Activated CD4-positive, alpha-beta T cell treated with anti-CD3 and anti-CD28 coated beads, Interleukin-2, amount 50 U/mL, for 1 hour (primary cell): ENCODE results near the gene NBPF4.
"Not testable (repeated sequence)": the region's sequence is repeated elsewhere in the genome, so short reads cannot be mapped to it uniquely, and the experiment has no call there.

Source experiments
- DNase-seq: peaks from one replicate; pipeline ENCODE4 v3.0.0-alpha.2; 2020

NBPF4 gene

DNA sequence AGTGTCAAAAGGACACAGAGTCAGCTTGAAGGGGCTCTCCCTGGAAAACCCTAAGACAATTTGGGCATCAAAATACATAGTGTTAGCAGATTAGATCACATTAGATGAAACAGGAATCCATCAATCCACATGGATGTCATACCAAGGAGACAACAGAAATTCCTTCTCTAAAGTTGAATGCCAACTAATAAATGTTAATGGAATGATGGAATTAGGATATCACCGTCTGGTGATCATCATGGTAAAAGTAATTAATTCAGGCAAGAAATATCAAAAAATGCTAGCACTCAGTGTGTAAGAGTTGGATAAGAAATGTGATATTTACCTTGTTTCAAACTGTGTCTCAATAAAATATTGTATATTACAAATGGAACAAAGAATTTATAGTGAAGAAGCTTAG is 32.9 kb downstream of the NBPF4 start:
- DNase-seq, result no peak

DNA sequence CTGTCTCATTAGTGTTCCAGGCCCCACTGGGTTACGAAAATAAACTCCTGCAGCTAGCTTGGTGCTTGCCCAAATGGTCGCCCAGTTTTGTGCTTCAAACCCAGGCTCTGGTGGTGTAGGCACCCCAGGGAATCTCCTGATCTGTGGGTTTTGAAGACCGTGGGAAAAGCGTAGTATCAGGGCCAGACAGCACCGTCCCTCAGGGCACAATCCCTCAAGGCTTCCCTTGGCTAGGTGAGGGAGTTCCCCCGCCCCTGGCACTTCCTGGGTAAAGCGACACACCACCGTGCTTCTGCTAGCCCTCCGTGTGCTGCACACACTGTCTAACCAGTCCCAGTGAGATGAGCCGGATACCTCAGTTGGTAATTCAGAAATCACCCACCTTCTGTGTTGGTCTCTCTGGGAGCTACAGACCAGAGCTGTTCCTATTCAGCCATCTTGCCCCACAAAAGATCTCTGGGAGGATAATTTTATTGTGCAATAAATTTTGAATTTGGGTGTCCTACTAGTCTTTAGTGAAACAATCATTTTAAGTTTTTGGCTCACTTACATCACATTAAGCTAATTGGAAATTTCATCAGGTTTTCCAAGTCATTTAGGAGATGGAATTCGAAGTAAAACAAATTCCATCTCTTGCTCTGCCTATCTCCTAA is 34.3 kb downstream of the NBPF4 start:
- no peak for DNase-seq

DNA sequence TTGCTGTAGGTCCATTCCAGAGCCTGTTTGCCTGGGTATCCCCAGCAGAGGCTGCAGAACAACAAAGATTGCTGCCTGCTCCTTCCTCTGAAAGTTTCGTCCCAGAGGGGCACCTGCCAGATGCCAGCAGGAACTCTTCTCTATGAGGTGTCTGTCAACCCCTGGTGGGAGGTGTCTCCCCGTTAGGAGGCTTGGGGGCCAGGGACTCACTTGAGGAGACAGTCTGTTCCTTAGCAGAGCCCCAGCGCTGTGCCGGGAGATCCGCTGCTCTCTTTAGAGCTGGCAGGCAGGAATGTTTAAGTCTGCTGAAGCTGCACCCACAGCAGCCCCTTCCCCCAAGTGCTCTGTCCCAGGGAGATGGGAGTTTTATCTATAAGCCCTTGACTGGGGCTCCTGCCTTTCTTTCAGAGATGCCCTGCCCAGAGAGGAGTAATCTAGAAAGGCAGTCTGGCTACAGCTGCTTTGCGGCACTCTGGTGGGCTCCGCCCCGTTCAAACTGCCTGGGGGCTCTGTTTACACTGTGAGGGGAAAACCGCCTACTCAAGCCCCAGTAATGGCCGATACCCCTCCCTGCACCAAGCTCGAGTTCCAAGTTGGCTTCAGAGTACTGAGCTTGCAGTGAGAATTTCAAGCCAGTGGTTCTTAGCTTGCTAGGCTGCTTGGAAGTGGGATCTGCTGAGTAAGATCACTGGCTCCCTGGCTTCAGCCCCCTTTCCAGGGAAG is 35.0 kb downstream of the NBPF4 start:
- DNase-seq, result no peak

- DNase-seq, result not testable (repeated sequence)
Measured at GRCh38 chr1:108203582-108203981, 40.3 kb downstream of the NBPF4 start.

GRCh38 chr1:108201687-108202086 is 42.2 kb downstream of the NBPF4 start:
- no peak for DNase-seq

GRCh38 chr1:108200687-108201051 is 43.2 kb downstream of the NBPF4 start:
- peak; percentile 38 for DNase-seq

GRCh38 chr1:108199781-108200686 is 43.8 kb downstream of the NBPF4 start, which contains the start of gene SLC25A24:
Gene SLC25A24 (minus strand): TSS chr1:108200343. CDS start chr1:108200138, 205 bp downstream.
- DNase-seq, result peak; percentile 68

DNA sequence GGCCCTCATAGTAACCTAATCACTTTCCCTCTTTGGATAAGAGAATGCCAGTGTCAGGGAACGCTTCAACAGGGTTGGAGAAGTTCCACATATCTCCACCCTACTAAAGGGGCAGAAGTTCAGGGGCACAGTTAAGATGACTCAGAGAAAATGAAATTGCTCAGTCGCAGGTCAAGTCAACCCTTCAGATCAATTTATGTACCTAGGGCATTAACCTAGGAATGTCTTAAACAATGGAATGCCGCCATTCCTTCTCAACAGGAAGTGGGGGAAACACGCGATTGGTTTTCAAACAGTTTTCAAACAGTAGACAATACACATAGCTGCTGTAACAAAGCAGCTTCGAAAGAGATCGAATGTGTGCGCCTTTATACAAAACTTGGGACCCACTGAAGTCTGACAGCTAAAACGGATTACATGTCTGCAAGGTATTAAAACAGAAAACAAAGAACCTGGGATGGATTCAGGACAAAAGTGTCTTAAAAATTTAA is 44.6 kb downstream of the NBPF4 start:
- no peak for DNase-seq

GRCh38 chr1:108194051-108194450 is 49.8 kb downstream of the NBPF4 start:
- no peak for DNase-seq

DNA sequence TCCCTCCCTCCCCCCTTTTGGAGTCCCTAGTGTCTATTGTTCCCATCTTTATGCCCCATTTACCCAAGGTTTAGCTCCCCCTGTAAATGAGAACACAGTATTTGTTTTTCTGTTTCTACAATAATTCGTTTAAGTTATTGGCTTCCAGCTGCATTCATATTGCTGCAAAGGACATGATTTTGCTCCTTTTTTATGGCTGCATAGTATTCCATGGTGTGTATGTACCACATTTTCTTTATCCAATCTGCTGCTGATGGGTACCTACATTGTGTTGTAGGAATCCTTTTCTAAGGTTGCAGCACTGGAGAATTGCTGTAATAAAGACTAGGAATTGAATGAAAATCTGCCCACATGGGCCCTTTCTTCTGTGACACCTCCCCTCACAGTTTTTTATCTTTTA is 50.5 kb downstream of the NBPF4 start:
- no peak for DNase-seq

DNA sequence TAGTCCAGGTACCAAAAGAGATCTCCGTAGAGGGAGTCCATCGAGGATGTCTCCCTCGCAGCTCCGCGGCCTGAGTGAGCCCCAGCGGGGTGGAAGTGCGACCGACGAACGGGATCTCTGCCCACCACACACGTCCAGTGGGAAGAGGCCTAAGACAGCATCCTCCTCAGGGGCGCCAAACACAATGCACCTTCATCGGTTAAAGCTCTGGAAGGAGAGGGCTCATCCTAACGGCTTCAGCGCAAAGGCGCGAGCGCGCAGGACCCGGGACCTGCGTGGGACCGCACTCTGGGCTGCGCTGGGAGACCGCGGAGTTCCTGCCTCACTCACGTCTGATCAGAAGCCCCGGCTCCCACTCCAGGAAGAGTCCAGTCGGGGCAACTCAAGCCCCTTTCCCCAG is 51.3 kb downstream of the NBPF4 start:
- DNase-seq, result no peak

DNA sequence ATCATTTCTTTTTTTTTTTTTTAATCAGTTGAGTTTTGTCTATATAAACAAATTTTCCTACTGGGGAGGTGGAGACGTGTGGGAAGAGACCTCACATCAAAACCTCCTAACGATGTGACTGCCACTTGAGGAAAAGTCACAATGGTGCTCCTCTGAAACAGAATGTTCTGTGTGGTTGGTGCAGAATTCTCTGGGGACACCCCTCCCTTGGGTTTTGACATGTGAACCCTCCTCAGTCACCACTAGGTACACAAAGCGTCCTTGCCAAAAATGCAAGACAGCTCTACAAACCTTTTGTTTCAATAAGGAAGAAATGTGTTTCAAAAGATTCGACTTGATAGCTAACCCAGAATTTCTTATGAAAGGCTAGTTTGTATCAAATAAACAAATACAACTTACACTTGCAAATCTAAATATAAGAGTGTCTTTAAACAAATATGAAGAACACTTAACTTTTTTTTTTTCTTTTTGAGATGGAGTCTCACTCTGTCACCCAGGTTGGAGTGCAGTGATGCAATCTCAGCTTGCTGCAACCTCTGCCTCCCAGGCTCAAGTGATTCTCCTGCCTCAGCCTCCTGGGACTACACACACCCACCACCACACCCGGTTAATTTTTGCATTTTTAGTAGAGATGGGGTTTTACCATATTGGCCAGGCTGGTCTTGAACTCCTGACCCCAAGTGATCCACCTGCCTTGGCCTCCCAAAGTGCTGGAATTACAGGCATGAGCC is 53.0 kb downstream of the NBPF4 start:
- DNase-seq, result no peak

DNA sequence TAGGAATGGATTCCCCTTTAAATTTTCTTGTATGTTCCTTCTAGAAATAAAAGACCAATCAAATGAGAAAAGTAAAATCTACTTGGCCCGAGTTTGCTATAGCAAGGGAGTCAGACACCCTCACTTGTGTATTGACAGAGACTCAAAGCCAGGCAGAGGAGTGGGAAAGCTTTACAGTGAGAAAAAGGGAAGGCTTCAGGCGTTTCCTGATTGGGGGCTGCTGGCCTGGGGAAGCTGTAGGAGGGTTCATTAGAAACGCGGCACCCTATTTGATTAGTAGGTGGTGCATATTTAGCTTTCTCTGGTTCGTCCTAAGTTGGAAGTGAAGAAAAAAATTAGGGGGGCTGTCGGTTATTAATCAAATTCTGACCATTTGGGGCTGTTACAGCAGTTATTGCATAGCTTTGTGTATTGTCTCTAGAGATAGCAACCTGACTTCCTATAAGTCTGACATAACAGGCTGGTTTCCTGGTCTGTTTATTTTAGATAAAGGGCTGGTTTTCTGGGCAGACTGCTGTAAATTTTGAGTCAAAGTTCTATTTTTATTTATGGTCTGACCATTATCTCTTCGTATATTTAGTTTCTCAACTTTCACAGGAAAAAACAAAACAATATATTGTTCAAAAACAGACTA is 53.8 kb downstream of the NBPF4 start:
- DNase-seq, result no peak

DNA sequence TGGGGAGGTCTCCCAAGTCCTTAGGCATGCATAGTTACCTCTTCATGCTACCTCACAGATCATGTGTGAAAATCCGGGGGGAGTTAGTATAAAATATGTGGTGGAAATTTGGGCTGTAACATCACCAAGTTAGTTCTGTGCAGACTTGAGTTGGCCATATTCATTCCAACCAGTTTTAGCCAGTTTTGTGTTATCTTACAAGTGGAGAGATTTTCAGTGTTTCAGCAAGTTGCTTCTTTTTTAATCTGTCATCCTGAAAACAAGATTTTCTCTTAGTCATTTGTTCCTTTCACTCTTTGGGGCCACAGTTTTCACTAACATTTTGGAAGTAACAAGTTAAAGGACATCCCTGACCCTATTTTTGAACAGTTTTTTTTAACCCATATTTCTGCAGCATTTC is 55.1 kb downstream of the NBPF4 start:
- DNase-seq, result no peak

DNA sequence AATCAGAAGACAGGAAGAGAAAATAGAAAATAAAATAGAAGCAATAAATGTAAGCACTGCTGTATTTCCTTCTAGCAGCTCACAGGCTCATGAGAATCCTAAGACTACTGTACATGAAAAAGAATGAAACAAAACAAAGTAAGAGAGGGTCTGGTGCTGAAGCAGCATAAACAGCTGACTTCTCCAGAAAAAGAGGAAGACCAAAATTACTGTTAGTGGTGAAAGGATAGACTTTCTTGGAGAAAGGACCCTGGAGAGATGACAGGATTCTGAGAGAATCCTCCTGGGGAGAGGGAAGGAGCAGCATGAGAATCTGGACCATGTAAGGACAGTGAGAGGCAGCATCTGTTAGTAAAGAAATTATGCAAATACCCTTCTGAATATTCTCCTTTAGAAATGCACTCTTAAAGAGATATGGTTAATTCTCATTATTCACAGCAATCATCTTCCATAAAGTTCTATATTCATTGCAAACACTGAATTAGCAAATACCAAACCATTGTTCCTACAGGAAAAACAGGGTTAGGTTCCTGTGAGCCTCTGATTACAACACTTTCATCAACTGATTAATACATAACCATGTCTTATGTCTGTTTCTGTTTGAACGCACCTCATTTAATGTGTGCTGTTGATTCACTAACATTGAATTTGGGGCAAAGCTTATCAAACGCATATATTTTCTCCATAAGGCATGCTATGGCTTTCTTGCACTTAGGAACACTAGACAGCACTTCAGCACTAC is 60.7 kb downstream of the NBPF4 start:
- no peak for DNase-seq

- no peak for DNase-seq
Measured at GRCh38 chr1:108179018-108179417, 64.9 kb downstream of the NBPF4 start.
